HEK293T (cell line): ENCODE results near the gene PYGL.
"Not testable (repeated sequence)": the region's sequence is repeated elsewhere in the genome, so short reads cannot be mapped to it uniquely, and the experiment has no call there.

Experiments used
- CTCF ChIA-PET: fragments of 350-600 bp; formaldehyde crosslinking; extraction: SDS; loops from one replicate; lab custom pipeline; 2021; ENCODE audit warnings: antibody characterized with exemption, inconsistent platforms; lab: Yijun Ruan, JAX
- POLR2A ChIA-PET: fragments of 350-600 bp; formaldehyde crosslinking; extraction: SDS; loops from one replicate; lab custom pipeline; 2020; ENCODE audit warnings: antibody characterized with exemption, inconsistent platforms; lab: Yijun Ruan, JAX
- DNase-seq: peaks from one replicate; pipeline ENCODE4 v3.0.0; 2012; ENCODE audit warnings: mixed read lengths; ENCODE audit errors: extremely low spot score
- ARNT ChIP-seq: fragments of 450-650 bp; IDR thresholded peaks from 2 replicates; pipeline ENCODE4 v1.6.1; 2017; ENCODE audit warnings: mild to moderate bottlenecking
- BHLHE40 ChIP-seq: fragments of 450-650 bp; IDR thresholded peaks from 2 replicates; pipeline ENCODE4 v1.6.1; 2016; ENCODE audit warnings: mild to moderate bottlenecking, moderate library complexity, borderline replicate concordance
- CTBP1 ChIP-seq: fragments of 450-650 bp; IDR thresholded peaks from 2 replicates; pipeline ENCODE4 v1.6.1; 2016; ENCODE audit warnings: borderline replicate concordance
- ELF4 ChIP-seq: fragments of 450-650 bp; IDR thresholded peaks from 2 replicates; pipeline ENCODE4 v1.6.1; 2017; ENCODE audit warnings: antibody characterized with exemption
- FOXA1 ChIP-seq: fragments of 450-650 bp; IDR thresholded peaks from 2 replicates; pipeline ENCODE4 v1.6.1; 2016; ENCODE audit warnings: mild to moderate bottlenecking
- FOXK2 ChIP-seq: fragments of 450-650 bp; IDR thresholded peaks from 2 replicates; pipeline ENCODE4 v1.6.1; 2016; ENCODE audit warnings: mild to moderate bottlenecking
- FOXM1 ChIP-seq: fragments of 450-650 bp; IDR thresholded peaks from 2 replicates; pipeline ENCODE4 v1.6.1; 2017; ENCODE audit warnings: mild to moderate bottlenecking, borderline replicate concordance
- HDGF ChIP-seq: fragments of 450-650 bp; IDR thresholded peaks from 2 replicates; pipeline ENCODE4 v1.6.1; 2017; ENCODE audit warnings: antibody characterized with exemption, borderline replicate concordance
- L3MBTL2 ChIP-seq: fragments of 450-650 bp; conservative IDR thresholded peaks from 2 replicates; pipeline ENCODE4 v1.6.1; 2016; ENCODE audit warnings: mild to moderate bottlenecking
- LEF1 ChIP-seq: fragments of 450-650 bp; IDR thresholded peaks from 2 replicates; pipeline ENCODE4 v1.6.1; 2017; ENCODE audit warnings: mild to moderate bottlenecking, borderline replicate concordance
- NFRKB ChIP-seq: fragments of 450-650 bp; IDR thresholded peaks from 2 replicates; pipeline ENCODE4 v1.6.1; 2016; ENCODE audit warnings: mild to moderate bottlenecking, moderate library complexity
- SP1 ChIP-seq: fragments of 450-650 bp; IDR thresholded peaks from 2 replicates; pipeline ENCODE4 v1.6.1; 2017
- SUZ12 ChIP-seq: fragments of 450-650 bp; IDR thresholded peaks from 2 replicates; pipeline ENCODE4 v1.6.1; 2016; ENCODE audit warnings: mild to moderate bottlenecking
- TARDBP ChIP-seq: fragments of 450-650 bp; IDR thresholded peaks from 2 replicates; pipeline ENCODE4 v1.6.1; 2016
- ZNF384 ChIP-seq: fragments of 450-650 bp; IDR thresholded peaks from 2 replicates; pipeline ENCODE4 v1.6.1; 2016
- TF ChIP-seq, protein P1 (sequence below): fragments of 450-650 bp; IDR thresholded peaks from 2 replicates; pipeline ENCODE4 v1.6.1; 2016

PYGL gene

DNA sequence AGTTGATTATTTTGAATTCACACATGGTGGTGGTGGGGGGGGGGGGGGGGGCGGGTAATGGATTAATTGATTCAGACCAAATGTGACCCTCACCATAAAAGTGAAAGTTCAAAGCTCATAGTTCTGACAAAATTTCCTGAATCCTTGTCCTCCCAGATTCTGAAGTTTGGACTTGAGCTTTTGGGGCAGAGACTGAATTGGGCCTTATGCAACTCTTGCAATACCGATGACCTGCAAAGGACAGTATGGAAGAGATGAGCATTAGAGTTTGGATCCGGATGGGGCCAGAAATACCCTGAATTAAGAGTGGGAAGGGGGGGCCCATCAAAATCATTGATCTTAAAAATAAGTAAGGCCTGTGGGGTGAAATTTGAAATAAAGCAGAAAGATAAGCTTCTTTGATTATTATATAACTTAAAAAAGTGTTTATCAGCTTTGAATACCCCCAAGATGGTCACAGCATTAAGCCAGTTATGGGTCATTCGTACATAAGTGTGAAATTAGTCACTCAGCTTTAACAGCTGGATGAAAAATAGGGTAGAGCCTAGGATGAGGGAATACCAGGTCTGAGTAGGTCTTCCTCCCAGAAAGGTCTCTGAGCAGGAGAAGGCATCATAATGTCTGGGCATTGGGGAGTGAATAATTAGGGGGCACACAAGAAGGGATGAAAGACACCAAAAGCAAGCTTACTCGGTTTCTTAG, 2.1 kb upstream of the PYGL start:
- TF ChIP-seq FOXK2 (no peak), LEF1 (no peak), BHLHE40 (no peak), SUZ12 (no peak), L3MBTL2 (no peak), NFRKB (no peak), FOXM1 (no peak), TARDBP (no peak), ARNT (no peak), ELF4 (no peak)
- TF ChIP-seq, protein P1, sequence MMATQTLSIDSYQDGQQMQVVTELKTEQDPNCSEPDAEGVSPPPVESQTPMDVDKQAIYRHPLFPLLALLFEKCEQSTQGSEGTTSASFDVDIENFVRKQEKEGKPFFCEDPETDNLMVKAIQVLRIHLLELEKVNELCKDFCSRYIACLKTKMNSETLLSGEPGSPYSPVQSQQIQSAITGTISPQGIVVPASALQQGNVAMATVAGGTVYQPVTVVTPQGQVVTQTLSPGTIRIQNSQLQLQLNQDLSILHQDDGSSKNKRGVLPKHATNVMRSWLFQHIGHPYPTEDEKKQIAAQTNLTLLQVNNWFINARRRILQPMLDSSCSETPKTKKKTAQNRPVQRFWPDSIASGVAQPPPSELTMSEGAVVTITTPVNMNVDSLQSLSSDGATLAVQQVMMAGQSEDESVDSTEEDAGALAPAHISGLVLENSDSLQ: no peak
- POLR2A ChIA-PET: interaction anchor here (3.0 kb wide), 1 partner anchor 149 kb away, joined by 8 read pairs; the partner anchor contains the start of gene TRIM9
- CTCF ChIA-PET: no interaction called here
- no peak for DNase-seq

DNA sequence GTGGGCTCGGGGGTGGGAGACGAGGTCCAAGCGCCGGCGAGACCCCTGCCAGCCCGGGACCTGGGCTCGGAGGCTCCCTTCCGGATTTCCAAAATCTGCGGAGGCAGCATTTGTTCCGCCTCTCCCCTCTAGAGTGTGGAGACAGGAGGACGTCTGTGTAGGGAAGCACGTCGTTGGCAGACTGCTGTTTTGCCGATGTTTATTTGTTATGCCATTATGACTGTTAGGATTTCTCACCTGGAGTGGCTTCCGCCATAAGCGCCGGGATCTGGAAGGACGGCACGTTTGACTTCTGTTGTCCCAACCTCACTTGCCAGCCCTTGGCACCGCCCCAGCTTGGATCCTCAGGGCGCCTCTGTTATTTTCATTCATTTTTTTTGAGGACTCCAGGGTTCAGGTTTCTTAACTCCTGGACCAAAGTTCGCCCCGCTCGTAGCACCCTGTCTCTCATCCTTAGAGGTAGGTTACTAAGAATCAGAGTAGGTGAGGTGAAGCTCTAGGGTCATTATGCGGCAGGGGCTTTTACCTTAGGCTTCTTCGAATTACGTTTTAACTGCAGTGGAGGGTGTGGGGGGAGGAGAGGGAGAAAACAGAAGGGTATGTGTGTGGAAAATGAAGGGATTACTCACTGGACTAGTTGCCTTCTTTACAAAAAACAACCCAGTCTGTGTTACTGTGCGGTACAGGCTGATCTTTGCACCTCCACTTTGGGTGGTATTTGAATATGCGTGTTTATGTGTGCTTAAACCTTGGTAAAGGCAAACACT, 547 bp upstream of the PYGL start:
- DNase-seq: peak; percentile 57
- TF ChIP-seq L3MBTL2: peak; percentile 53
- TF ChIP-seq FOXM1: no peak
- POLR2A ChIA-PET: interaction anchor here (0.7 to 3.0 kb wide), 25 partner anchors 9 to 283 kb away, joined by 3 to 47 read pairs (median 4); partner anchors contain the start of gene TRIM9
- CTCF ChIA-PET: interaction anchor here (0.7 to 1.1 kb wide), 2 partner anchors 20 to 26 kb away, joined by 3 read pairs; no protein-coding TSS in a partner anchor

DNA sequence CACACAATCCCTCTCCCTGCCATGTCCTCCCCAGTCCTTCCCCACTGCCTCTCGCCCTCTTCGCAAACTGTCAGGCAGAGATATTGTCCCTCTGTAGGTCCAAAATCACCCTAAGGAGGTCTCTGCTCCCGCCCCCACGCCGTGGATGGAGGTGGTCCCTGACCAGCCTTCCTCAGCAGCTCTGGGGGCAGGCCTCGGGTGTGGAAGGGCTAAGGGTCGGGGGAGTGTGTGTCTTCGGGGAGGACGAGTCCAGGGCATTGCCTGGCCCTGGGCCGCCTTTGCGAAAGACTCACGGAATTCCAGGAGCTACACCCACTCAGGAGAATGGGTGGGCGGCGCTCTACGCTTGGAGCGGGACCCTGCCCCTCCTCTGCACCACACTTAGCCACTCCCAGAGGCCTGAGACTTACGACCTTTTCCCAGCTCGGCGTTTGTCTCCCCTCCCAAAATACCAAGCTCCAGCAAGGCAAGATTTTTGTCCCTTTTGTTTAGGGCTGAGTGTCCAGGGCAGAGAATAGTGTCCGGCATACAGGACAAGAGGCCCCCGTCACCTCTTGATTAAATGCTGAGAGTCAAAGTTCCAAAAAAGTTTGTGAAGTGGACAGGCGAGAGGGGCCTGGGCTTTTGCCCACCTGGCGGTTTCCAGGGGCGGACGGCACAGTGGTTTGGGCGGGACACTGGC, 881 bp downstream of the PYGL start:
- CTCF ChIA-PET: no interaction called here
- peak; percentile 46 for DNase-seq
- no peak for TF ChIP-seq BHLHE40
- TF ChIP-seq HDGF: 0 out of 2 replicates have a peak, but pooled peaks have one; percentile 56
- no peak for TF ChIP-seq CTBP1
- POLR2A ChIA-PET: interaction anchor here (0.8 to 3.0 kb wide), 15 partner anchors 8 to 833 kb away, joined by 3 to 47 read pairs (median 6); partner anchors contain the start of gene TRIM9

DNA sequence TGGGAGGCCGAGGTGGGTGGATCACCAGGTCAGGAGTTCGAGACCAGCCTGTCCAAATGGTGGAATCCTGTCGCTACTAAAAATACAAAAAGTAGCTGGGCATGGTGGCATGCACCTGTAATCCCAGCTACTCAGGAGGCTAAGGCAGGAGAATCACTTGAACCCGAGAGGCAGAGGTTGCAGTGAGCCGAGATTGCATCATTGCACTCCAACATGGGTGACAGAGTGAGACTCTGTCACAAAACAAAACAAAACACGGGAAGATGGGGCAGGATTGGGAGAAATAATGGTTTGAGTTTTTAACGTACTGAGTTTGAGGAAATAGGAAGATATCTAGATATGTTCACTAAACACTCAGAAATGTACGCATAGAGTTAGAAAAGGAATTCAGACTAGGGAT, 2.6 kb downstream of the PYGL start:
- POLR2A ChIA-PET: interaction anchor here (0.5 kb wide), 1 partner anchor 120 kb away, joined by 3 read pairs; no protein-coding TSS in a partner anchor
- DNase-seq, CTCF ChIA-PET: not testable (repeated sequence)

GRCh38 chr14:50941151-50941550, 3.1 kb downstream of the PYGL start:
- no peak for TF ChIP-seq FOXA1
- TF ChIP-seq BHLHE40: no peak
- TF ChIP-seq ARNT: no peak
- TF ChIP-seq, protein P1: no peak
- TF ChIP-seq FOXM1: no peak
- TF ChIP-seq TARDBP: no peak
- no peak for TF ChIP-seq FOXK2
- TF ChIP-seq ELF4: no peak
- TF ChIP-seq L3MBTL2: no peak
- TF ChIP-seq SUZ12: no peak
- TF ChIP-seq ZNF384: no peak
- TF ChIP-seq LEF1: no peak
- no peak for TF ChIP-seq CTBP1
- no peak for DNase-seq
- CTCF ChIA-PET: no interaction called here
- POLR2A ChIA-PET: interaction anchor here (0.5 kb wide), 1 partner anchor 119 kb away, joined by 3 read pairs; no protein-coding TSS in a partner anchor

DNA sequence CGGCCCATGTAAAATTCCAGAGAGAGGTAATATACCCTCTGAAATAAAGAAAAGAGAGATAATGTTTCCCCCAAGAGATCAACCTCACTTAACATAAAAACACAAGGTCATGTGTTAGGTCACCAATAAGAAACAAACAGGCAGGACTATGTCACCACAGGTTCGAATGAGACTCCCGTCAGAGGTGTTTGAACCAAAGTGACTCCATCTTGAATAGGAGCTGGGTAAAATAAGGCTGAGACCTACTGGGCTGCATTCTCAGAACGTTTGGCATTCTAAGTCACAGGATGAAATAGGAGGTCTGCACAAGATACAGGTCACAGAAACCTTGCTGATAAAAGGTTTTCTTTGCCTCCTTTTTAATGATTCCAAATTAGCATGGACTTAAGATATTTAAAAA, 6.5 kb downstream of the PYGL start:
- DNase-seq: no peak
- ChIA-PET CTCF (no interaction called here), POLR2A (no interaction called here)
- no peak for TF ChIP-seq ELF4
- no peak for TF ChIP-seq FOXK2
- no peak for TF ChIP-seq BHLHE40
- no peak for TF ChIP-seq FOXM1
- no peak for TF ChIP-seq FOXA1
- no peak for TF ChIP-seq SUZ12
- no peak for TF ChIP-seq ZNF384
- TF ChIP-seq ARNT: no peak
- TF ChIP-seq TARDBP: no peak
- no peak for TF ChIP-seq HDGF
- TF ChIP-seq SP1: no peak
- no peak for TF ChIP-seq NFRKB
- TF ChIP-seq, protein P1: no peak
